ENCODE measurements around the gene SBF1. TPM values are rescaled to one million over a fixed set of nuclear protein-coding genes. Genes with fewer than 3 reads are reported as not detected.

The SBF1 gene
- total and polyA plus RNA-seq, 4 donors: 8.3 to 37.6 (median 16.4) TPM

GRCh38 chr22:50475652-50476002 lies 792 bp upstream of the SBF1 start:
- peaks cover 0 to 1% (median 0%) of the 10 kb centered on the region in 4 donors for H3K36me3 ChIP-seq (ENCODE audit: control insufficient read depth in 4 of 4, insufficient read depth in 3 of 4, low read depth in 1 of 4, low read length in 3 of 4)
- H3K4me1 ChIP-seq (ENCODE audit: control insufficient read depth in 4 of 4, insufficient read depth in 4 of 4, low read length in 3 of 4): peaks cover 9 to 35% (median 22%) of the 10 kb centered on the region in 4 donors
- H3K9ac ChIP-seq (ENCODE audit: low read depth in 1 of 2, low read length in 2 of 2): no peak overlapping the region
- 91% methylated on average over 6 of the region's 6 CpGs for WGBS
- no peak for DNase-seq (ENCODE audit: low spot score)
- no peak overlapping the region for H3K4me3 ChIP-seq (ENCODE audit: low read depth in 1 of 3, low read length in 3 of 3)
- TF ChIP-seq HNF4A (conservative IDR thresholded peaks at IDR 0.05): no peak
- TF ChIP-seq, protein P1, sequence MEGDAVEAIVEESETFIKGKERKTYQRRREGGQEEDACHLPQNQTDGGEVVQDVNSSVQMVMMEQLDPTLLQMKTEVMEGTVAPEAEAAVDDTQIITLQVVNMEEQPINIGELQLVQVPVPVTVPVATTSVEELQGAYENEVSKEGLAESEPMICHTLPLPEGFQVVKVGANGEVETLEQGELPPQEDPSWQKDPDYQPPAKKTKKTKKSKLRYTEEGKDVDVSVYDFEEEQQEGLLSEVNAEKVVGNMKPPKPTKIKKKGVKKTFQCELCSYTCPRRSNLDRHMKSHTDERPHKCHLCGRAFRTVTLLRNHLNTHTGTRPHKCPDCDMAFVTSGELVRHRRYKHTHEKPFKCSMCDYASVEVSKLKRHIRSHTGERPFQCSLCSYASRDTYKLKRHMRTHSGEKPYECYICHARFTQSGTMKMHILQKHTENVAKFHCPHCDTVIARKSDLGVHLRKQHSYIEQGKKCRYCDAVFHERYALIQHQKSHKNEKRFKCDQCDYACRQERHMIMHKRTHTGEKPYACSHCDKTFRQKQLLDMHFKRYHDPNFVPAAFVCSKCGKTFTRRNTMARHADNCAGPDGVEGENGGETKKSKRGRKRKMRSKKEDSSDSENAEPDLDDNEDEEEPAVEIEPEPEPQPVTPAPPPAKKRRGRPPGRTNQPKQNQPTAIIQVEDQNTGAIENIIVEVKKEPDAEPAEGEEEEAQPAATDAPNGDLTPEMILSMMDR (IDR thresholded peaks at IDR 0.05; ENCODE audit: low read depth, low read length, missing input control): no peak
- TF ChIP-seq NR2F2 (IDR thresholded peaks at IDR 0.05): no peak
- no peak for TF ChIP-seq RXRA (IDR thresholded peaks at IDR 0.05)
- TF ChIP-seq REST (IDR thresholded peaks at IDR 0.05): no peak
- no peak for TF ChIP-seq ATF3 (IDR thresholded peaks at IDR 0.05)
- no peak for TF ChIP-seq TAF1 (conservative IDR thresholded peaks at IDR 0.05)
- TF ChIP-seq FOXA1 (IDR thresholded peaks at IDR 0.05): no peak
- no peak for TF ChIP-seq FOXA2 (IDR thresholded peaks at IDR 0.05)
- TF ChIP-seq GABPA (IDR thresholded peaks at IDR 0.05 in 1 of 2, conservative IDR thresholded peaks at IDR 0.05 in 1 of 2): no peak
- no peak for TF ChIP-seq YY1 (IDR thresholded peaks at IDR 0.05)
- TF ChIP-seq, protein P2, sequence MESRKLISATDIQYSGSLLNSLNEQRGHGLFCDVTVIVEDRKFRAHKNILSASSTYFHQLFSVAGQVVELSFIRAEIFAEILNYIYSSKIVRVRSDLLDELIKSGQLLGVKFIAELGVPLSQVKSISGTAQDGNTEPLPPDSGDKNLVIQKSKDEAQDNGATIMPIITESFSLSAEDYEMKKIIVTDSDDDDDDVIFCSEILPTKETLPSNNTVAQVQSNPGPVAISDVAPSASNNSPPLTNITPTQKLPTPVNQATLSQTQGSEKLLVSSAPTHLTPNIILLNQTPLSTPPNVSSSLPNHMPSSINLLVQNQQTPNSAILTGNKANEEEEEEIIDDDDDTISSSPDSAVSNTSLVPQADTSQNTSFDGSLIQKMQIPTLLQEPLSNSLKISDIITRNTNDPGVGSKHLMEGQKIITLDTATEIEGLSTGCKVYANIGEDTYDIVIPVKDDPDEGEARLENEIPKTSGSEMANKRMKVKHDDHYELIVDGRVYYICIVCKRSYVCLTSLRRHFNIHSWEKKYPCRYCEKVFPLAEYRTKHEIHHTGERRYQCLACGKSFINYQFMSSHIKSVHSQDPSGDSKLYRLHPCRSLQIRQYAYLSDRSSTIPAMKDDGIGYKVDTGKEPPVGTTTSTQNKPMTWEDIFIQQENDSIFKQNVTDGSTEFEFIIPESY (IDR thresholded peaks at IDR 0.05): no peak
- no peak for TF ChIP-seq EGR1 (IDR thresholded peaks at IDR 0.05; ENCODE audit: low read depth in 2 of 2)
- no peak for TF ChIP-seq RAD21 (IDR thresholded peaks at IDR 0.05)
- no peak overlapping the region for H3K27ac ChIP-seq (ENCODE audit: low read depth in 1 of 2, low read length in 2 of 2)
- H3K27me3 ChIP-seq (ENCODE audit: control insufficient read depth in 4 of 4, insufficient read depth in 4 of 4, low read length in 3 of 4): no peaks in the 10 kb centered on the region
- no peaks in the 10 kb centered on the region for H3K9me3 ChIP-seq (ENCODE audit: control insufficient read depth in 4 of 4, low read length in 3 of 4)

GRCh38 chr22:50473855-50474671 lies 772 bp downstream of the SBF1 start:
- H3K4me3 ChIP-seq (ENCODE audit: low read depth in 1 of 3, low read length in 3 of 3): peak overlapping the region; percentile 65 to 84 (median 72)
- H3K4me1 ChIP-seq (ENCODE audit: control insufficient read depth in 4 of 4, insufficient read depth in 4 of 4, low read length in 3 of 4): peaks cover 9 to 41% (median 24%) of the 10 kb centered on the region in 4 donors
- peak overlapping the region in 1 of 2 donors; percentile 48 for H3K27ac ChIP-seq (ENCODE audit: low read depth in 1 of 2, low read length in 2 of 2)
- H3K9me3 ChIP-seq (ENCODE audit: control insufficient read depth in 4 of 4, low read length in 3 of 4): no peaks in the 10 kb centered on the region
- peaks cover 0 to 1% (median 0%) of the 10 kb centered on the region in 4 donors for H3K36me3 ChIP-seq (ENCODE audit: control insufficient read depth in 4 of 4, insufficient read depth in 3 of 4, low read depth in 1 of 4, low read length in 3 of 4)
- WGBS: 5% methylated on average over 62 of the region's 62 CpGs
- DNase-seq (ENCODE audit: low spot score): no peak
- H3K27me3 ChIP-seq (ENCODE audit: control insufficient read depth in 4 of 4, insufficient read depth in 4 of 4, low read length in 3 of 4): no peaks in the 10 kb centered on the region
- H3K9ac ChIP-seq (ENCODE audit: low read depth in 1 of 2, low read length in 2 of 2): peak overlapping the region in 1 of 2 donors; percentile 79
- TF ChIP-seq GABPA (IDR thresholded peaks at IDR 0.05 in 1 of 2, conservative IDR thresholded peaks at IDR 0.05 in 1 of 2) (no peak), NR2F2 (IDR thresholded peaks at IDR 0.05) (no peak), FOXA2 (IDR thresholded peaks at IDR 0.05) (no peak), EGR1 (IDR thresholded peaks at IDR 0.05; ENCODE audit: low read depth in 2 of 2) (no peak), HNF4G (IDR thresholded peaks at IDR 0.05) (no peak), JUND (IDR thresholded peaks at IDR 0.05) (no peak), REST (IDR thresholded peaks at IDR 0.05) (no peak), TAF1 (conservative IDR thresholded peaks at IDR 0.05) (no peak), HNF4A (conservative IDR thresholded peaks at IDR 0.05) (no peak), FOXA1 (IDR thresholded peaks at IDR 0.05) (no peak)
- TF ChIP-seq, protein P2 (IDR thresholded peaks at IDR 0.05): no peak
